Measurements from ENCODE around the gene CLEC5A. TPM values are rescaled to one million over a fixed set of nuclear protein-coding genes. Genes with fewer than 3 reads are reported as not detected.

Gene CLEC5A
- not detected in 5 replicates for total RNA-seq (2022; extraction: Qiagen RNA extraction; ENCODE audit: low read depth)

DNA sequence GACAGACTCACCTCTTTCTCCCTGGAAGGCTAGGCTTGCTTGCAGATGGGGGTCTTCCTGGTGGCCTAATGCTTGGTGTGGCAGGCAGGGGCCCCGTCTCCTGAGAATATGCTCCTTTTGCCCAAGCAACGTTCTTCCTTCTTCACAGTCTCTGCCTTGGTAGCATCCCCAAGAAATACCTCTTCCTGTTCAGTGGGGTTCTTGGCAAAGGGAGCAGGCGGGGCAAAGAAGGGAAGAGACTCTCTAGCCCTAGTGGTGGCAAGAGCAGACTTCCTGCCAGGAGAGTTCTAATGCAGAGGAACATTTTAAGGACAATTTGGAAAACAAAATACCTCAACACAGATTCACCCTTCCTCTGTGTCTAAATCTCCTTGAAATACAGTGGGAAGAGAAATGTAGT lies at the start of gene CLEC5A:
Gene CLEC5A, minus strand, starts transcription at position 179 of the 400 bp plus-strand sequence. CDS start 682 bp downstream, outside the sequence.

GRCh38 chr7:141973673-141974072 lies 26.9 kb upstream of the CLEC5A start, which contains the start of gene TAS2R38:
TSS of gene TAS2R38 (minus strand) at chr7:141973773. CDS start at chr7:141973689, 84 bp downstream.

GRCh38 chr7:141916099-141916498 lies 30.7 kb downstream of the CLEC5A start, which contains the start of gene OR9A4:
TSS of gene OR9A4 (plus strand) at chr7:141916399. CDS start at chr7:141918876, 2,477 bp downstream.

Other genes with a start within 250 kb of the CLEC5A start
- gene DENND11, start 244.8 kb downstream of the CLEC5A start, total RNA-seq (2022; extraction: Qiagen RNA extraction; ENCODE audit: low read depth), result 6.4 to 8.4 TPM (median 7.7 TPM) in 5 replicates
- not detected in 5 replicates for gene WEE2, start 238.6 kb downstream of the CLEC5A start, total RNA-seq (2022; extraction: Qiagen RNA extraction; ENCODE audit: low read depth)
- 282 to 332 TPM (median 295 TPM) in 5 replicates for gene SSBP1, start 208.6 kb downstream of the CLEC5A start, total RNA-seq (2022; extraction: Qiagen RNA extraction; ENCODE audit: low read depth)
- 0.07 TPM in 1 of 5 replicates, not detected in the others for gene TAS2R3, start 182.9 kb downstream of the CLEC5A start, total RNA-seq (2022; extraction: Qiagen RNA extraction; ENCODE audit: low read depth)
- 0.12 to 0.33 TPM (median 0.13 TPM) in 5 replicates for gene TAS2R4, start 170.3 kb downstream of the CLEC5A start, total RNA-seq (2022; extraction: Qiagen RNA extraction; ENCODE audit: low read depth)
- gene TAS2R5, start 156.8 kb downstream of the CLEC5A start, total RNA-seq (2022; extraction: Qiagen RNA extraction; ENCODE audit: low read depth), result 0.37 to 0.81 TPM (median 0.46 TPM) in 4 of 5 replicates, not detected in the other
- gene PRSS37, start 105.5 kb downstream of the CLEC5A start, total RNA-seq (2022; extraction: Qiagen RNA extraction; ENCODE audit: low read depth), result not detected in 5 replicates
- not detected in 5 replicates for gene OR9A4, start 30.6 kb downstream of the CLEC5A start, total RNA-seq (2022; extraction: Qiagen RNA extraction; ENCODE audit: low read depth)
- gene TAS2R38, start 26.8 kb upstream of the CLEC5A start, total RNA-seq (2022; extraction: Qiagen RNA extraction; ENCODE audit: low read depth), result not detected in 5 replicates
- gene MGAM, start 48.9 kb upstream of the CLEC5A start, total RNA-seq (2022; extraction: Qiagen RNA extraction; ENCODE audit: low read depth), result 0.32 to 0.44 TPM (median 0.40 TPM) in 5 replicates
- gene MGAM2, start 164.7 kb upstream of the CLEC5A start, total RNA-seq (2022; extraction: Qiagen RNA extraction; ENCODE audit: low read depth), result 0.01 TPM in 1 of 5 replicates, not detected in the others